Muscle of arm (tissue), 12 donors: Measurements from ENCODE around the gene KIAA1614. TPM values are rescaled to one million over a fixed set of nuclear protein-coding genes. Genes with fewer than 3 reads are reported as not detected.

Experiments used
- DNase-seq: peaks from one replicate; pipeline ENCODE4 v3.0.0-alpha.2; 2013
- polyA plus RNA-seq, 12 donors: library from polyadenylated mRNA; unstranded; fragments of 120-200 nt; gene quantifications; one replicate each; pipeline ENCODE4 v1.2.1, GENCODE V29; 2013; ENCODE audit not compliant: insufficient read length in 12 of 12

The KIAA1614 gene
- polyA plus RNA-seq, 12 donors, result 6.8 to 22.5 (median 9.3) TPM; not detected in 1

DNA sequence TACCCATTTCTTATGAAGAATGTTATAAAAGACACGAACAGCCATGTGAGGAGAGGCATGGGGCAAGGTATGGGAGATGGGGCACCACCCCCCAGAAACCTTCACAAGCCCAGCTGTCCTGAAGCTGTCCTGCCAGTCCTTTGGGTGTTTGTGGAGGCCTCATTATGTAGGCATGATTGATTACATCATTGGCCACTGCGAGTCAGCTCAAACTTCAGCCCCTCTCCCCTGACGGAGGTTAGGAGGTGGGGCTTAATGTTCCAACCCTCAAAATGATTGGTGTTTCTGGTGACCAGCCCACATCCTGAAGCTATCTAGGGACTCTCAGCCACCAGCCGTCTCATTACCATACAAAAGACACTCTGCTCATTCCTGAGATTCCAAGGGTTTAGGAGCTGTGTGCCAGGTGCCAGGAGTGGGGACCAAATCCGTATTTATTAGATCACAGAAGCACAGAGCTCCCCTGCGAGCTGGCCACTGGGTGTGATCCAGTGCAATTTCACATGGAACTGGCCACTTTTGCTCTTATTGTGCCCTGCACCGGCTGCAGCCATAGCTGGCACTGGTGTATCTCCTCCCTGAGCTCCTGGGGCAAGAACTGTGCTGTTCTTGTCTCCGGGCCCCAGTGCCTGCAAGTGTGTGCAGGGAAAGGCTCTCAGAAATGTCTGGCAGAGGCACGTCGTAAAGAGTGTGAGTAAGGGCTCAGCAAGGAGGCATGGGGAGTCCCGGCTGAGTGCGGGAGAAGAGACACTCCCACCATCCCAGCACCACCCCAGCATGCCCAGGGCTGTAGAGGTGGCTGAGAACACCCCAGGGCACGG, 10.5 kb downstream of the KIAA1614 start:
- no peak for DNase-seq

DNA sequence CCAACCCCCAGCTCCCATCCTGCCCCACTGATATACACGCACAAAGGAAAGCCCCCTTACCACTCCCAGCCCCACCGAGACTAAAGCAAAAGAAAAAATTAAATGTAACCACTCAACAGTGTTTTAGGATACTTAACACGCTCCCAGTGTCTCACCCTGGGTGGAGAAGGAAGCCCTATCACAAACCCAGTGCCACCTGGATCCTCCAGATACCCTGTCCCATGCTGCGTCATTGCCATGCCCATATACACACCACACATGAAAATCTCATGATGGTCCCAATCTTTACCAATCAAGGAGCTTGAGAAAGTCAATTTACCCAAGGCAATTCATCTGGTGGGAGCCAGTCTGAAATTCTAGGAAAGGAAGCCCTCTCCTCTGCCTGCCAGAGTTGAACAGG, 11.2 kb downstream of the KIAA1614 start:
- no peak for DNase-seq

DNA sequence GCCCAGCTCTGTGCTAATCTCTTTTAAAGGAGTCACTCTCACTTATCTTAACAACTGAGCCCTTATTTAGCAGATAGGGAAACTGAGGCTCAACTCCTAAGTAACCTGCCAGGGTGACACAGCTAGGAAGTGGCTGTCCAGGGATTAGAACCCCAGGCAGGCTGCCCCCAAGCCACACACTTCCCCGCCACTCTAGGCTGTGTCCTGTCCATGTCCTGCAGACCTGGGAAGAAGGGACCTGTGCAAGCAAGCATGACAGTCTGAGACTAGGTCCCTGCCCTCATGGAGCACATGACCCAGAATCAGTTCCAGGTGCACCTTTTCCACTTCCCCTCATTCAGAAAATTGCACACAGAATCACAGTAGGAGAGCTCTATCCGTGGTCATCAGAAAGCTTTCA, 12.2 kb downstream of the KIAA1614 start:
- DNase-seq, result no peak

DNA sequence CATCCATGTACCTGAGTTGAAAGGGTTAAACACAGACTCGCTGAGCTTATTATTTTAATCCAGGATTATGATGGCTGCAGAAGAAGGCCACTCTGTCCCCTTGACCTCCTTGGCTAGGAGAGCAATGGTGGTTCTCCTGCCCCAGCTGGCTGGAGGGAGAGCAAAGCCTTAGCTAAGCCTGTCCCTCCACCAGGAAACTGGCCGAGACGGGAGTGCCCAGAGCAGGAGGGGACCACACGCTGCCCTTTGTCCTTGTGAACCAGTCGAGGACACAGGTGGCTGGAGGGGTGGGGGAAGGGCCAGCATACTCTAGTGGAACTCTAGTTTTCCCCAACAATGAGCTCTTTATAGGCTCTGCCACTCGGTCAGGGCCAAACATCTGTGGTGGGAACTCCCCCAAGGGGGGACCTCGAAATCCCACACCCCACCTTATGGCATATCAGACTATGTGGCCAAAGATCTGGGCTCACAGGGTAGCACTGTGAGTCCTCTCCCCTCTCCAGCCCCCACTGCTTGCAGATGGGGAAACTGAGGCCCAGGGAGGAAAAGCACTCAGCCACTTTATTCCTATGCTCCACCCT, 12.9 kb downstream of the KIAA1614 start:
- DNase-seq, result no peak

DNA sequence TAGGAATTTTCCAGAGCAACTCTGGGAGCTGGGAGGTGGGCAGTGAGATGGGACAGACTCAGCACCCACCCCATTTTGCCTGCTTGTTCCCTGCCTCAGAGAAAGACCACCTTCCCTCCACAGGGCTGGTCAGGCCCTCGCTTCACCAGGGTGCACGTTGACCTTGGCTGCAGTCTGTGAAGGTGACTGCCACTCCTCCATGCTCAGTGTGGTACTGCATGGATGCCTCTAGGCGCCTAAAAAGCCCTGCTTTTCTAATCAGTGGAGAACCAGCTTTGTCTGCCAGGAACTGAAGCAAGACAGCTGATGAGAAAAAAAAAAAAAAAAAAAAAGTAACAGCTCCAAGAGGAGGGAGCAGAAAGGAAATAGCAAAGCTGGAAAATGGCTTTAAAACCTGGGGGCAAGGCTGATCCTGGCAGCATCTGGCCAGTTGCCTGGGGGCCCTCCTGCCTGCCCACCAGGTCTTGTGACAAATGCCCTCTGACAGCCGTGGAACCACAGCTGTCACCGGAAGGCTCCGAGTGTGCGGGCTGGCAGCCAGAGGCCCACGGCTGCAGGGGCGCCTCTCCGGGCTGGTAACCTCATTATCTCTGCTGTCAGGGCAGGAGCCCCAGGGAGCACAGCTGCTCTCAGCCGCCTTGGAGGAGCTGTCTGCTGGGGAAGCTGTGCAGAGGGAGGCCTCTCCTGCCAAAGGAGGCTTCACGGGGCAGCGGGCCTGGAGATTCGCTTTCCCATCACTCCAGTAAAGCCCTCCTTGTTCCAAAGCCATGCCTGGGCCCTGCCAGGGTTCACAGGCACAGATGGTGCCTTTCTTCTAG, 13.7 kb downstream of the KIAA1614 start:
- peak; percentile 89 for DNase-seq

DNA sequence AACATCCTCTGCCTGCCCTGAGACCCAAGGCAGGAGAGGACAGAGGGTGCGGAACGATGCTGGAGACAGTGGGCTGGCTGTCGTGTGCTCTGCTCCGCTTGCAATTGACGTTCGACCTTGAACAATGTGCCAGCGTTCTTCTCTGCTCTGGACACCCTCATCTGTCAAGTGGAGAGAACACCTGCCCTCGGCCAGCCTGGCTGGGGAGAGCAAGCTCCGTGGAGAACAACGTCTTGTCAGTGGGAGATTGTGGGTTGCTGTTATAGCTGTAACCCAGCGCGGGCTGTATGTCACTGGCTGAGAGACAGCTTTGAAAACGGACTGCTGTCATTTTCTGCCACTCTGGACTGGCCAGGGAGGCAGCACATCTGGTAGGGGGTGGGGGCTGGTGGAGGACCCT, 14.7 kb downstream of the KIAA1614 start:
- peak; percentile 15 for DNase-seq

DNA sequence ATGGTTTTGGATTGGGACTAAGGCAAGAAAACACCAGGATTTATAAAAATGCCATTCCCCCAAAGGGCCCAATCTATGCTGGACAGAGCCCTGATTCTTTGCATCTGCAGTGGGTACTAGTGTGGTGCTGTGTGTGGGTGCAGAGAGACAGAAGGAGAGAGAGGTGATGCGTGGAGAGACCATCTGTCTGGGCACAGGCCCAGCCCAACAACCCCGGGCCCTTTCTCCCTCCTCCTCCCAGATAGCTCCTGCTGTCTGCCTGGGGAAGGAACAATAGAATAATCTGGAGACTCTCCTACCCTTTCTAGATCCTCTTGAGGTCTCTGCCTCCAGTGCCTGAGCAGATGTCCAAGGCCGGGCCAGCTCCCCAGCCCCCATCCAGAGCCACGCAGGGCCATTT, 15.1 kb downstream of the KIAA1614 start:
- peak; percentile 35 for DNase-seq

DNA sequence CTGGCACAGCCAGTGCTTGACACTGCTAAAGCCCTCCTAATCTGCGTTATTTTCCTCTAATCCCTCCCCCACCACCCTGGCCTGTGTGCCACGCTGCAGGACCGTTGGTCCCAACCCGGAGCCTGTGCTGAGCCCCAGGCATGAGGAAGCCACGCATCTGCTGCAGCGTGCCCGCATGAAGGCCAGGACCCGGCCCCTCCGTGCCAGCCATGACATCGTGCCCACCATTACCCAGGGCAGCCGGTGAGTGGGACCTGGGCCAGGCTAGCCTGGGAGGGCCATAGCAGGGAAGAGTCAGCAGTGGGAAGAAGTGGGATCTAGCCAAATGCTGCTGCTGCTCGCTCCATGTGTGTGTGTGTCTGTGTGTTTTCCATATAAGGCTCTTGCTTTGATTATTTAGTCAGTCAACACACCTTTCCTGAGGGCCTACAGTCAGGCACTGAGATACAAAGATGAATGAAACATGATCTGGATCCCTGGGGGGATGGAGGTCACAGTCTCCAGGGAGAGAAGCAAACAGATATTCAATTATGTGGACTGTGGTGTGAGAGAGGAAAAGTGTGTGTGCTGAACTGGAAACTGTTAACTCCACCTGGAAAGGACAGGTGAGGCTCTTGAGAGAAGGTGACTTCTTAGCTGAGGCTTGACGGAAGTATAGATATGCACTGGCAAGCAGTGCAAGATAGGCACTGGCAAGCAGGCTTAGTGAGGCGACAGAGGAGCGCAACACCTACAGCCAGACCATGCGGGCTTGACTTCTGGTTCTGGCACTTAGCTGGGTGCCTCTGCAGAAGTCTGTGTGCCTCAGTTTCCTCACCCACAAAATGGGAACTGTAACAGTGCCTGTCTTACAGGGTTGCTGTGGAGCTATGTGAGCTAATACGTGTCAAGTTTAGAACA, 15.9 kb downstream of the KIAA1614 start:
- peak; percentile 15 for DNase-seq

DNA sequence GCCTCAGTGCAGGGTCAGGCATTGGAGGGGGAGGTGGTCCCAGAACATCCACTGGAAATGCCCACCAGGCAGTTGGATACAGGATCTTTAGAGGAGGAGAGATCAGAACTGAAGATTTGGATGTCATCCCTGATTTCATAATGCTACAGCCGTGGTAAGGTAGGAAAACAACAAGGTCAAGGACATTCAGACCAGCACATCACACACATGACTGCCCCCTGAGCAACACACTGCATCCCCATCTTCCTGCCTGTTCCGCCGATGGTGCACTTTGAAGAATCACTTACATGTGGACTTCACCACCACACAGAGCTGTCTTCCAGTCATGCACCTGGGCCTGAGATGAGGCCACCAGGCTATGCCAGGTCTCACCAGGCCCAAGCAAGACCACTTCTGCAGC, 16.7 kb downstream of the KIAA1614 start:
- DNase-seq, result no peak

DNA sequence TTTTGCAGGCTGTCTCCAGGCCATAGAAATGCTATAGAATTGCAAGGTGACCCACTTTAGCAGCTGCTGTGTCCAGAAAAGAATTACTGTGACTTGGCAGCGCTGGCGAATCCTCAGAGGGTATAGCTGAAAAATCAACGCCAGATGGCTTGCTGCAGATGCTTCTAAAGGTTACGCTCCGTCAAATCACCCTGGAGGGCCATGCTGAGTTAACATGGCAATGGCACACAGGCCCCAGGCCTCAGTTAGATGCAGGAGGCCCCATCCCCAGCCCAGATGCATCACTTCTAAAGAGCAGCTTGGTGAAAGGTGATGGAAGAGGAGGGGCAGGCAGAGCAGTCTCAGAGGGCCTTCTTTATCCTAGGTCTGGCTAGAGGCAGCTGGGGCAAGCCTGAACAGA, 18.0 kb downstream of the KIAA1614 start:
- no peak for DNase-seq

DNA sequence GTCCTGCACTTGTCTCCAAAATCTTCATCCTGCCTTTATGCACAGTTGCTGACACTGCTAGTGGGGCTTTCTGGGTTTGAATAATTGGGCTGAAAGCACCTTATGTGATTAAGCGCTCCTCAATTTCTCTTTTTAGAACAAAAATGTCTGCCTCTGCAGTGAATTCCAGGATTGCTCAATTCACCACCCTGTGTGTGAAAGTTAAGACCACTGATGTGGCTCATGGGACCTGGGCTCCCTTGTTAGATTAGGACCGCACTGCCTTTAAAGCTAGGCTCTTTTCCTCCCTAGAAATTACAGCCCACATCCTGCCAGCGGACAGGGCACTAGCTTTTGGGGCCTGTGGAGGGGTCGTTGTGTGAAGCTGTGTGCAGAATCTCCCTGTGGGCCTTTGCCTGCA, 18.8 kb downstream of the KIAA1614 start:
- no peak for DNase-seq

DNA sequence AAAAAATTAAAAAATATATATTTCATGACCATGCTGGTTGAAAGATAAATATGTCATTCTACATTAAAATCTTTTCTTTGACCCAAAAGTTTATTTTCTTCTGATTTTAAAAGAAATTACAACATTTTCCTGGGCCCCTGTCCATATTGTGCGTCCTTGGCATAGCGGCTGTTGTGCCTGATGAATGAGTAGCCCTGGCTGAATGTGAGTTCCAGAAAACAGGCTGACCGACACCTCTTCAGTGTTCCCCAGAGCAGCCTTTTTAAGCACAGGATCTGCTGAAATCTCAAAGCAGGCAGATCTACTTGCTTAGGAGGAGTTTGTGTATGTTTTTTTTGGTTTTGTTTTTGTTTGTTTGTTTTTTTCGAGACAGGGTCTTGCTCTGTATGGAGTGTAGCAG, 19.7 kb downstream of the KIAA1614 start:
- DNase-seq, result no peak

DNA sequence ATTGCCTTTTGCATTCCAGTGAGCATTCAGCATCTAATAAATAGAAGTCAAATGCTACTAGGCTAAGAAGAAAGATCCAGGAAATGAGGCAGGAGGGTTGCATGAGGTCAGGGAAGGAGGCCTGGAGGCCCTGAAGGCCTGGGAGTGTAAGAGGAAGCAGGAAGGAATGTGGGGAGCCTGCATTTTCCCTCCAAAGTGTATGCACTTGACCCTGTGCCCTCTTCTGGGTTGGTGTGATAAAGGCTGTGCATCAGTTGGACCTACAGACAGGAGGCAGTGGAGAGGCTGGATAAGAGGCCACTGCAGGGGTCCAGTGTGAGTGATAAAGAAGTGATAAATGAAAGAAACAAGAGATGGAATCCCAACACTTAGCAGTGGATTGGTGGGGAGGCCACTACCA, 20.4 kb downstream of the KIAA1614 start:
- DNase-seq, result no peak

DNA sequence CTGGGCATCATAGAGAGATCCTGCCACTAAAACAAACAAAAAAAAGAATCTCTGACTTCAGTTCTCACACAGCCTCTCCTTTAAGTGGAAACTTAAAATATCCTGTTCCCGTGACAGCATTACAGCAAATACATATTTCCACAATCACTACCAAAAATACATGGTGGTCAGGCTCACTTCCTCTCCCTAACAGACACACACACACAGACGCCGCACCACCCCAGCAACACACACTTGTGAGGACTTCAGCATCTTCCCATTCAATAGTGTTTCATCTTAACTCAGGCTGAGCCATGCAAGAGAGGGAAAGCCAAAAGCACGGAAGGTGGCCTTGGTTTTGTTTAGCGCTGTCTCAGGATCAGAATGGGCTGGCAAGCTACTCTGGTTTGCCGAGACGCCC, 21.9 kb downstream of the KIAA1614 start:
- no peak for DNase-seq

DNA sequence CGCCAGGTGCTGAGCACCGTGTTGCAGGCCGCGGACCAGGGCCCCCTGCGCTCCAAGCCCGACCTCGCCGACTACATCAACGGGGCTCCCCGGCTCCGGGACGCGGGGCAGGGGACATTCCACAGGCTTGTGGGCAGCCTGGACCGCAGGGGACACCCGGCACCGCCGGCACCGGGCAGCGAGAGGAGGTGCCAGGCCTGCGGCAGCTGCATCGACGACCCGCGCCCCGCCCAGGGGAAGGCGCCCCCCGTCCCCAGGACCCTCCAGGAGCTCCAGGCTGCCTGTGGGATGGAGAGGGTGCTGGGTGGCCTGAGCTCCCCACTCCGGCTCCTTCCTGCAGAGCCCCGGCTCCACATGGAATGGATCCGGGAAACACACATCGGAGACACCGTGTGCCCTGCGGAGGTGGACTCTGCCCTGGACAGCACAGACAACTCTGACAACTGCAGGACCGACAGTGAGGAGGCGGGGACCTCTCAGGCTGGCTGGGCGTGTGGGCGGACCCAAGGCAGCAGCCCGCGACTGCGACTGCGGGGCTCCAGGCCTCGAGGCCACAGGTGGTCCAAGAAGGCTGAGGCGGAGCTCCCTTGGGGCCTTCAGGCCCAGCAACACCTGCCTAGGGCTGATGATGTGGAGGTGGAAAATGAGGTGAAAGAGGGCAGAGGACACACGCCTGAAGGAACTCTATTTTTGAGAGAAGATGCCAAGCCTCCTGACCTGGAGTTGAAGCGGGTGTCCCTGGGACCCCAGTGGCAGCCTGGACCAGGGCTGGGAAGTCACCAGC, 22.8 kb downstream of the KIAA1614 start:
- no peak for DNase-seq

DNA sequence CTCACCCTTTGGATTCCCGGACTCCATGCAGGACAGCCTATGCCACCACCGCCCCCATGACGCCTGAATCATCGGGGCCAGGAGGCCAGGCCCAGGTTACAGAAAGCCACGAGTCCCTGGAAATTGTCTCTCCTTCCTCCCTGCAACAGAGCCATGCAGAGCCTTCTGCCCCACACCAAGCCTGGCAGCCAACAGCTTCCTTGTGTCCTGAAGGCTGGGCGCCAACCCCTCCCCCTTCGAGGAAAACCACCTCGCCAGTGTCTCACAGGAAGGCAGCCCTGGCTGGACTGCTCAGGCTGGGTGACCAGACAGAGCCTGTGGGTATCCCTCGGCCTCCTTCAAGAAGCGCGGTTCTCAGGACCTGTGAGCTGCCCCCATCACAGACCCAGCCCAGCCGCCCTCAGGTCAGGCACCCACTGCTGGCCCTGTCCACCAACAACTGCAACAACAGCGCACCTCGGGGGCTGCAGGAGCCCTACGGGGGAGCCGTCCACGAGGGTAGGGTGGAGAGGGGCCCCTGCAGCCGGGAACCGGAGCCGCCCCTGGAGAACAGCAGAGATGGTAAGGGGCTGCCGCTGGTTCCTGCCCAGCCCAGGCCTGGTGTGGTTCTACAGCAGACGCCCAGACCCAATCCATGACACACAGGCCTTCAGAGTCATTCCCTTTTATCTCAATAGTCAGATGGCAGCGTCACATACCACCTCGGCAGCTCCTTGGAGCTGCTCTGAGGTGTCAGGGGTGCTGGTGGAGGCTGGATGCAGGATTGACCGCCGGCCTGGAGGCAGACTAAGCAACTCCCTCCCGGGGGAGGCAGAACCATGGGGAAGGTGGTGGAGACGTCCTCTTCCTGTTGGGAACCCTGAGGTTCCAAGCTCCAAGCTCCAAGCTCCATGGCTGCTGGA, 23.7 kb downstream of the KIAA1614 start:
- DNase-seq, result no peak

DNA sequence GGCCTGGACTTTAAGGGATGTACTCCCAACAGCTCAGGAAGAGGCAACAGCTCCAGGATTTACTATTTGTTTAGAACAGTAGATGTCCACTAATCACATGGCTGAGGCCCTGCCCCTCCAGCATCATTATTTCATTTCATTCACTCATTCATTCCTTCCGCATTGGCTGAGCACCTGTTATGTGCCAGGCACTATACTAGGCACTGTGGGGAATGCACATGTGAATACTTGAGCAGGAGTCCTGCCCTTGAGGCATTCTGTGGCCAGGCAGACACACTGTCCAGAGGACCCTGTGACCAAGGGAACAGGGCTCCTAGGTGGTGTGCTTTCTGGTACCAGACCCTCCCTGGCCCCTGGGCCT, 24.3 kb downstream of the KIAA1614 start:
- no peak for DNase-seq

DNA sequence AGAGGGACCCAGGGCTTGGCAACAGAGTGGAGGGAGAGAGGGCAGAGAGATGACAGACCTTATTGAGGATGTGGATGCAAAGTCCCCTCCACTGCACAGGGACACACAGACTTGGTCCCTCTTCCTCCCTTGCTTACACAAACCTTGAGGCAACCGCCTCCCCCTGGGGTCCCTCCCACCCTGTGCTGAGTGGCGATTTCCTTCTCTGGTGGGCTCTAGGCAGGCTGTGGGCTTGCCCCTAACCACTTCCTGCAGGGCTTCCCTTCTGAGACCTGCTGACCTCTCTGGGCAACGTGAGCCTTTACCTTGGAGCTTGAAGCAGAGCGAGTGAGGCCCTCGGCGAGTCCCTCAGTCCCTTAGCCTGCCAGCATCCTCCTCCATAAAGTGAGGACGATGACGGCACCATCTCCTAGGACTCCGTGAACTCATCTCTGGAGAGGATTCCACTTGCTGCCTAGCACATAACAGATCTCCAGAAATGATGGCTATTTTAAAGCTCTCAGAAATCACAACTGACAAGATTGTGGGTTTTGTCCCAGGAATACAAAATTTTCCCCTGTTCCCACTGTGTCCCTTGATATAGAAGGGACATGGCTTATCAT, 25.0 kb downstream of the KIAA1614 start:
- no peak for DNase-seq

DNA sequence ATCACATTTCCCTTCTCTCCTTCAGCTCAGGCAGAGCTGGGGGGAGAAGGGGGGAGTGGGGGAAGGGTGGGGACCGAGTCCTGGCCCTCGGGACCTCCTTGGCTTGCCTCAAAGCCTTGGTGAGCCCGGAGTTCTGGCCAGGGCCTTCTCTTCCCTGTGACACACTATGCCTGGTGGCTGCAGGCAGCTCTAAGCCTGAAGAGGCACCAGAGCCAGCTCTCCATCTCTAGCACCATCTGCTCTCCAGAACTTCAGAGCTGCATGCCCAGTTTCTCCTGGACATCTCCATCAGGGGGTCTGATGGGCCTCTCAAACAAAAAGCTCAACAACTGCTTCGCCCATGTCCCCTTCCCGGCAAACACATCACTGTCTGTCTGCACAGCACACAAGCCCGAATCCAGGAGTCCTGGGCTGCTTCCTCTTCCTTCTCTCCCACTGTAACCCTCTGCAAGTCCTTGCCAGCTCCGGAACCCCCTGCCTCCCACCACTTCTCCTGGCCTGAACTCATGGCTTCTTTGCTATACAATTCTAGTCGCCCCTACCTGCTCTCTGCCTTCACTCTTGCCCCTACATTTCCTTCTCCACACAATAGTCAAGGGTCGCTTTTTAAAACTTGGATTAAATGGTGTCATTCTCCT, 26.5 kb downstream of the KIAA1614 start:
- no peak for DNase-seq
